OCI-LY1 (cell line): ENCODE results near the gene VPS37C.

Source experiments
- H2AFZ ChIP-seq: fragments of 200-600 bp; sonication (generic), shearing (Covaris generic); 2 replicates; pipeline ENCODE4 v1.6.0; 2014; ENCODE audit warnings: antibody characterized with exemption, mild to moderate bottlenecking, low read length
- H3F3A ChIP-seq: fragments of 200-600 bp; sonication (generic), shearing (Covaris generic); 2 replicates; pipeline ENCODE4 v1.6.0; 2014; ENCODE audit warnings: mild to moderate bottlenecking, antibody characterized with exemption, low read length, moderate library complexity; ENCODE audit not compliant: insufficient read depth
- H3K27ac ChIP-seq: fragments of 200-600 bp; sonication (generic); 2 replicates; pipeline ENCODE4 v1.5.1; 2014; ENCODE audit warnings: low read length, mixed run types, mild to moderate bottlenecking, low read depth; ENCODE audit not compliant: poor library complexity, severe bottlenecking
- H3K27me3 ChIP-seq: fragments of 200-600 bp; sonication (generic); 2 replicates; pipeline ENCODE4 v1.6.0; 2014; ENCODE audit warnings: antibody characterized with exemption, mild to moderate bottlenecking, low read length, moderate library complexity; ENCODE audit not compliant: insufficient read depth
- H3K36me3 ChIP-seq: fragments of 200-600 bp; sonication (generic); 2 replicates; pipeline ENCODE4 v1.6.1; 2014; ENCODE audit warnings: mild to moderate bottlenecking, antibody characterized with exemption, low read length, moderate library complexity, mixed read lengths; ENCODE audit not compliant: insufficient read depth
- H3K4me1 ChIP-seq: fragments of 200-600 bp; sonication (generic); 2 replicates; pipeline ENCODE4 v1.5.1; 2014; ENCODE audit warnings: mild to moderate bottlenecking, low read length, moderate library complexity; ENCODE audit not compliant: insufficient read depth, severe bottlenecking
- H3K4me2 ChIP-seq: fragments of 200-600 bp; sonication (generic), shearing (Covaris generic); 2 replicates; pipeline ENCODE4 v1.6.1; 2014; ENCODE audit warnings: low read length
- H3K4me3 ChIP-seq: fragments of 200-600 bp; sonication (generic); 2 replicates; pipeline ENCODE4 v1.5.1; 2014; ENCODE audit warnings: low read length, low read depth, mild to moderate bottlenecking, mixed read lengths; ENCODE audit not compliant: poor library complexity, severe bottlenecking
- H3K79me2 ChIP-seq: fragments of 200-600 bp; shearing (Covaris generic); 2 replicates; pipeline ENCODE4 v1.6.1; 2016; ENCODE audit warnings: mixed run types, low read length, mixed read lengths; ENCODE audit not compliant: insufficient read depth
- H3K9ac ChIP-seq: fragments of 200-600 bp; sonication (generic), shearing (Covaris generic); 2 replicates; pipeline ENCODE4 v1.6.1; 2014; ENCODE audit warnings: mild to moderate bottlenecking, low read length, mixed read lengths
- H3K9me2 ChIP-seq: fragments of 200-600 bp; sonication (generic), shearing (Covaris generic); 2 replicates; pipeline ENCODE4 v1.6.1; 2014; ENCODE audit warnings: low read depth, mild to moderate bottlenecking, low read length, mixed read lengths
- H3K9me3 ChIP-seq: fragments of 200-600 bp; shearing (Covaris generic); 2 replicates; pipeline ENCODE4 v1.6.1; 2014; ENCODE audit warnings: low read length, mixed read lengths
- H4K20me1 ChIP-seq: fragments of 200-600 bp; sonication (generic), shearing (Covaris generic); 2 replicates; pipeline ENCODE4 v1.6.0; 2016; ENCODE audit warnings: mild to moderate bottlenecking, low read length; ENCODE audit not compliant: insufficient read depth
- CTCF ChIP-seq: fragments of 200-600 bp; sonication (generic), shearing (Covaris generic); IDR thresholded peaks from 2 replicates; pipeline ENCODE4 v1.5.1; 2017; ENCODE audit warnings: mild to moderate bottlenecking, antibody characterized with exemption, low read length, moderate library complexity, mixed read lengths
- EZH2 ChIP-seq: fragments of 200-600 bp; sonication (generic), shearing (Covaris generic); IDR thresholded peaks from 2 replicates; pipeline ENCODE4 v1.8.0; 2017; ENCODE audit warnings: borderline replicate concordance, mixed run types, mild to moderate bottlenecking, antibody characterized with exemption, low read length, moderate library complexity, mixed read lengths

Gene VPS37C

GRCh38 chr11:61092280-61092766, 68.9 kb downstream of the VPS37C start:
- no peak overlapping the region for H3K4me2 ChIP-seq
- H3K27me3 ChIP-seq, result no peaks in the 10 kb centered on the region
- no peak overlapping the region for H3K4me3 ChIP-seq
- H3K9me3 ChIP-seq, result peaks cover 6% of the 10 kb centered on the region; the same call in 1 of the 2 replicates
- no peak overlapping the region for H3K9ac ChIP-seq
- peaks cover 18% of the 10 kb centered on the region for H3K4me1 ChIP-seq
- no peak overlapping the region for H2AFZ ChIP-seq
- TF ChIP-seq EZH2, result no peak
- no peak for TF ChIP-seq CTCF
- H3K9me2 ChIP-seq, result no peaks in the 10 kb centered on the region
- no peaks in the 10 kb centered on the region for H3F3A ChIP-seq
- H3K79me2 ChIP-seq, result no peaks in the 10 kb centered on the region
- H4K20me1 ChIP-seq, result no peaks in the 10 kb centered on the region
- H3K27ac ChIP-seq, result no peak overlapping the region
- no peaks in the 10 kb centered on the region for H3K36me3 ChIP-seq

DNA sequence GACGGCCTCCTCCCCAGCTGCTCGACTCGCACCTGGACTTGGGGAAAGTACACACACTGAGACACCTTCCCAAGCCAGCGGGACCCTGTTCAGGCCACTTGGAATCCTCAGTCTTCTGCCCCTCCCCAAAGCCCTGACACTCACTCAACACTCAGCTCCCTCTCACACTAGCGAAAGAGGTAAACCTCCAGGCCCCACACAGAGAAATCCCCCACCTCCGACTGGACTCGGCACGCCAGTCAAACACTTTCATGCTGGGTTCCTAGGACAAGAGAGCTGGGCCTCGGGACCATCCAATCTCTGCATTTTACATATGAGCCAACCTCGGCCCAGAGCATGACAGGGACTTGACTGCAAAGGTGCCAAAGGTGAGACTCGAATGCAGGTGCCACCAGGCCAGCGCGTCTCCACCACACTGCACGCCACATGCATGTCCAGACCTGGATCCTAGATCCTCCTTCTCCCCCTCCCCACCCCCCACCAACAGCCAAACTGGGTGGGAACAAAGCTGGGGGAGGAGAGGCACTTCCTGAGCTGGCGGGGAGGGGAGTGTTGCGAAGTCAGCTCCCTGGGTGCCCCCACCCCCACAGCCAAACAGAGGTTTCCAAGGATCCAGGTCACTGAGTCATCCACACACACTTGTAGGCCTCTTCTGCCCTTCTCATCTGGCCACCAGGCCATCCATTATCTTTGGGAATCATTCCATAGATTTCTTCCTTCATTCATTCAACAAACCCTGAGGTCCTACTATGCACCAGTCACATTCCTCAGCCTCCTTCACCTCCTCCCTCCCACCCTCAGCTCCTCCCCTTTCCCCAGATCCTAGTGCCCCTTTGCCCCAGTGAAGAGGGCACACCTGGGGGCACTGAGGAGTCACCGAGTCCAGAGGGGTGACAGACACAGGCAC, 69.6 kb downstream of the VPS37C start:
- Histone ChIP-seq H3K4me2 (no peak overlapping the region), H3K4me3 (no peak overlapping the region), H3K79me2 (no peaks in the 10 kb centered on the region), H3K27ac (no peak overlapping the region), H3K9me3 (peaks cover 6% of the 10 kb centered on the region; the same call in 1 of the 2 replicates), H3K9me2 (no peaks in the 10 kb centered on the region), H3K27me3 (no peaks in the 10 kb centered on the region), H3K9ac (no peak overlapping the region), H3K4me1 (peaks cover 18% of the 10 kb centered on the region), H3F3A (no peaks in the 10 kb centered on the region), H2AFZ (no peak overlapping the region), H3K36me3 (no peaks in the 10 kb centered on the region), H4K20me1 (no peaks in the 10 kb centered on the region)
- no peak for TF ChIP-seq CTCF

GRCh38 chr11:61090982-61091372, 70.2 kb downstream of the VPS37C start:
- H2AFZ ChIP-seq, result no peak overlapping the region

More at GRCh38 chr11:61090982-61091372, 70.2 kb downstream of the VPS37C start:
- Histone ChIP-seq H3K4me3 (no peak overlapping the region), H3K27me3 (no peaks in the 10 kb centered on the region), H3K4me2 (no peak overlapping the region), H3K79me2 (no peaks in the 10 kb centered on the region), H3K9me3 (peaks cover 6% of the 10 kb centered on the region; the same call in 1 of the 2 replicates), H3K4me1 (peaks cover 18% of the 10 kb centered on the region), H3K36me3 (no peaks in the 10 kb centered on the region), H4K20me1 (no peaks in the 10 kb centered on the region), H3F3A (no peaks in the 10 kb centered on the region), H3K9me2 (no peaks in the 10 kb centered on the region), H3K27ac (no peak overlapping the region), H3K9ac (no peak overlapping the region)
- TF ChIP-seq EZH2 (no peak), CTCF (no peak)
